ENCODE measurements around the gene GAA. TPM values are rescaled to one million over a fixed set of nuclear protein-coding genes. Genes with fewer than 3 reads are reported as not detected.

Gene GAA
- total RNA-seq, 1 experiment from 2014 or later: 131 TPM

- no TSS peak for BruUV-seq (replicated peaks)
- no peaks in the 10 kb centered on the region; a peak in 1 of 4 replicates for H3K36me3 ChIP-seq (ENCODE audit: control insufficient read depth in 1 of 2, insufficient read depth in 2 of 2, low read length in 2 of 2)
- CTCF ChIA-PET: interaction anchor here (3.6 kb wide), 1 partner anchor 15 kb away, joined by 18 read pairs; the partner anchor contains the start of gene GAA
- H3K9me2 ChIP-seq (ENCODE audit: insufficient read depth): no peaks in the 10 kb centered on the region
- H3K79me2 ChIP-seq (ENCODE audit: insufficient read depth, low read length): no peaks in the 10 kb centered on the region
- intact Hi-C loops (cut with micrococcal nuclease): no loop called here
- RAD21 ChIA-PET (ENCODE audit: low non-redundant PET in 1 of 2, low total read pairs in 2 of 2, uncharacterized antibody in 2 of 2, unreplicated experiment in 2 of 2): no interaction called here
- ATAC-seq (no peak), DNase-seq (ENCODE audit: low read depth, low spot score) (no peak)
- H2AFZ ChIP-seq (ENCODE audit: low read depth, low read length, poor library complexity, severe bottlenecking): no peak overlapping the region
- no peak overlapping the region for H3K9ac ChIP-seq (ENCODE audit: low read length)
- H3K4me1 ChIP-seq (ENCODE audit: control insufficient read depth in 1 of 2, insufficient read depth in 2 of 2, low read length in 2 of 2): no peaks in the 10 kb centered on the region
- no peaks in the 10 kb centered on the region for H3K9me3 ChIP-seq (ENCODE audit: control insufficient read depth in 1 of 2, insufficient read depth in 1 of 2, low read depth in 1 of 2, low read length in 2 of 2)
- H3K27me3 ChIP-seq (ENCODE audit: insufficient read depth, low read length): no peaks in the 10 kb centered on the region
- POLR2A ChIA-PET: no interaction called here
- H3K4me3 ChIP-seq (replicated peaks in 1 of 2; ENCODE audit: low read depth in 1 of 2, low read length in 2 of 2): no peak overlapping the region
- H3K4me2 ChIP-seq (ENCODE audit: low read length): no peak overlapping the region
- no peaks in the 10 kb centered on the region for H4K20me1 ChIP-seq (ENCODE audit: insufficient read depth)
- no peak overlapping the region for H3K27ac ChIP-seq (ENCODE audit: low read depth, low read length)
- TF ChIP-seq ZBTB33 (IDR thresholded peaks at IDR 0.05; ENCODE audit: extremely low read depth, insufficient replicate concordance, low read length) (no peak), EGR1 (IDR thresholded peaks at IDR 0.05; ENCODE audit: low read depth) (no peak), CTCF (IDR thresholded peaks at IDR 0.05 in 2 of 3, conservative IDR thresholded peaks at IDR 0.05 in 1 of 3; ENCODE audit: borderline replicate concordance in 1 of 3, insufficient read depth in 1 of 3, low read depth in 2 of 3, low read length in 2 of 3) (no peak), ZNF274 (IDR thresholded peaks at IDR 0.05; ENCODE audit: low read depth, low read length) (no peak), FOSL1 (IDR thresholded peaks at IDR 0.05; ENCODE audit: low read depth) (no peak), SIN3A (IDR thresholded peaks at IDR 0.05; ENCODE audit: low read depth) (no peak), EZH2phosphoT487 (IDR thresholded peaks at IDR 0.05; ENCODE audit: borderline replicate concordance) (no peak), POLR2AphosphoS5 (IDR thresholded peaks at IDR 0.05; ENCODE audit: low read depth, low read length) (no peak), POLR2A (IDR thresholded peaks at IDR 0.05; ENCODE audit: borderline replicate concordance, extremely low read depth, insufficient read depth, insufficient read length) (no peak), REST (IDR thresholded peaks at IDR 0.05; ENCODE audit: low read depth) (no peak), TCF7L2 (IDR thresholded peaks at IDR 0.05; ENCODE audit: borderline replicate concordance, extremely low read depth, insufficient read depth, insufficient read length) (no peak), YY1 (IDR thresholded peaks at IDR 0.05; ENCODE audit: extremely low read depth, insufficient replicate concordance, low read depth, low read length) (no peak), ZFX (IDR thresholded peaks at IDR 0.05) (no peak), JUND (IDR thresholded peaks at IDR 0.05) (no peak), SP1 (IDR thresholded peaks at IDR 0.05; ENCODE audit: low read depth) (no peak), CBX3 (IDR thresholded peaks at IDR 0.05; ENCODE audit: low read depth) (no peak)
- TF ChIP-seq, protein P1, sequence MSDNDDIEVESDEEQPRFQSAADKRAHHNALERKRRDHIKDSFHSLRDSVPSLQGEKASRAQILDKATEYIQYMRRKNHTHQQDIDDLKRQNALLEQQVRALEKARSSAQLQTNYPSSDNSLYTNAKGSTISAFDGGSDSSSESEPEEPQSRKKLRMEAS (IDR thresholded peaks at IDR 0.05): no peak
These were observed 15.6 kb downstream of the GAA start for GRCh38 chr17:80116921-80117380.

All from HCT116 (cell line).